LoVo (cell line): ENCODE measurements around the gene VPS52.

Source experiments
- DNase-seq: peaks from one replicate; pipeline ENCODE4 v3.0.0-alpha.2; 2016; ENCODE audit warnings: low spot score

Gene VPS52, protein sequence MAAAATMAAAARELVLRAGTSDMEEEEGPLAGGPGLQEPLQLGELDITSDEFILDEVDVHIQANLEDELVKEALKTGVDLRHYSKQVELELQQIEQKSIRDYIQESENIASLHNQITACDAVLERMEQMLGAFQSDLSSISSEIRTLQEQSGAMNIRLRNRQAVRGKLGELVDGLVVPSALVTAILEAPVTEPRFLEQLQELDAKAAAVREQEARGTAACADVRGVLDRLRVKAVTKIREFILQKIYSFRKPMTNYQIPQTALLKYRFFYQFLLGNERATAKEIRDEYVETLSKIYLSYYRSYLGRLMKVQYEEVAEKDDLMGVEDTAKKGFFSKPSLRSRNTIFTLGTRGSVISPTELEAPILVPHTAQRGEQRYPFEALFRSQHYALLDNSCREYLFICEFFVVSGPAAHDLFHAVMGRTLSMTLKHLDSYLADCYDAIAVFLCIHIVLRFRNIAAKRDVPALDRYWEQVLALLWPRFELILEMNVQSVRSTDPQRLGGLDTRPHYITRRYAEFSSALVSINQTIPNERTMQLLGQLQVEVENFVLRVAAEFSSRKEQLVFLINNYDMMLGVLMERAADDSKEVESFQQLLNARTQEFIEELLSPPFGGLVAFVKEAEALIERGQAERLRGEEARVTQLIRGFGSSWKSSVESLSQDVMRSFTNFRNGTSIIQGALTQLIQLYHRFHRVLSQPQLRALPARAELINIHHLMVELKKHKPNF

DNA sequence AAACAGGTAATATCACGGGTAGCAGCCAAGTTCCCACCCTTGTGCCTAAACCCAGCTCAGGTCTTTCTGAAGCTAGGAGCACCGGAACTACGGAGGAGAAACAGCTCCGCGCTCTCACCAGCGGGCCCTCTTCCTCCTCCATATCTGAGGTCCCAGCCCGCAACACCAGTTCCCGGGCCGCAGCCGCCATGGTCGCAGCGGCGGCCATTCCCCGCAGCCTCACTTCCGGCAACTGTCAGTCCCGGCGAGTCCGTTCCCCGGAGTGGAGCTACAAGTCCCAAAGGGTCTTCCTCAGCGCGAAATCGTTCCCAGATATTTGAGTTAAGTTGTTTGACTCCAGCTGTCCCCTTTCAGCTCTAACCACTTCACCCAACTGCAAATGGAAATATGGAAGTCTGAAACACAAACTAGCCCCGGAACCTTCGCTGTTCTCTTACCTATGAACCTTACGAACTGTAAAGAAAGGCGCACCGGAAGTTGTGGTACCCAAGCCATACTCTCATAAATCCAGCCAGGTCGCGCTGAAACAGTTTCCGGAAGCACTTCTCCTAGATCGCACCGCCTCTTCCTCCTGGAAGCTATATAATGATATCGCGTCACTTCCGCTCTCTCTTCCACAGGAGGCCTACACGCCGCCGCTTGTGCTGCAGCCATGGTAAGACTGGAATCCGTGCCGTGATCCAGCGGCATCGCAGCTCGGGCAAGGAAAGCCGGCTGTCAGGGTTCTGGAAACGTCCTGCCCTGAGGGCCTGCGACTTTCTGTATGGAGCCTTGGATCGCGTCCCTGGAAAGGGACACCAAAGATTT lies at the start of gene VPS52, which contains the start of gene RPS18:
TSS of gene VPS52 (minus strand) at position 409 of the 807 bp plus-strand sequence. CDS start at position 208, 201 bp downstream.
TSS of gene RPS18 (plus strand) at position 608 of the 807 bp plus-strand sequence. CDS start at position 653, 45 bp downstream.
- peak; percentile 98 for DNase-seq

DNA sequence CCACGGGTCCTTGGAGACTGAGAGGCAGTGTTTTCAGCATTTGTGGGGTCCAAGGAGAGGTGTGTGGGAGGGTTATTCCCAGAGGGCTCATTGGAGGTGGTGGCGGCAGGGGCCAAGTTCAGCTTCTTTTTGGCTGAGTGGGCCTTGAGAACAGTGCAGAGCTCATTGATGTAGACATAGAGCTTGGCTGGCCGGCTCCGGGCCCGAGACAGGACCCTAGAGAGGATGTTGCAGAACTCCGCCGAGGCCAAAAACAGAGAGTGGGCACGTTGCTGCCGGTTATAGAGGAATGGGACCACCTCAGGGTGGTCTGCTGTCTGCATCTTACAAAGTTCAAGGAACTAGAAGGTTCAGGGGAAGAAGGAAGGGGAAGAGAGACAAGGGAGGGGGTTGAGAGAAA lies 49.6 kb upstream of the VPS52 start:
- no peak for DNase-seq

DNA sequence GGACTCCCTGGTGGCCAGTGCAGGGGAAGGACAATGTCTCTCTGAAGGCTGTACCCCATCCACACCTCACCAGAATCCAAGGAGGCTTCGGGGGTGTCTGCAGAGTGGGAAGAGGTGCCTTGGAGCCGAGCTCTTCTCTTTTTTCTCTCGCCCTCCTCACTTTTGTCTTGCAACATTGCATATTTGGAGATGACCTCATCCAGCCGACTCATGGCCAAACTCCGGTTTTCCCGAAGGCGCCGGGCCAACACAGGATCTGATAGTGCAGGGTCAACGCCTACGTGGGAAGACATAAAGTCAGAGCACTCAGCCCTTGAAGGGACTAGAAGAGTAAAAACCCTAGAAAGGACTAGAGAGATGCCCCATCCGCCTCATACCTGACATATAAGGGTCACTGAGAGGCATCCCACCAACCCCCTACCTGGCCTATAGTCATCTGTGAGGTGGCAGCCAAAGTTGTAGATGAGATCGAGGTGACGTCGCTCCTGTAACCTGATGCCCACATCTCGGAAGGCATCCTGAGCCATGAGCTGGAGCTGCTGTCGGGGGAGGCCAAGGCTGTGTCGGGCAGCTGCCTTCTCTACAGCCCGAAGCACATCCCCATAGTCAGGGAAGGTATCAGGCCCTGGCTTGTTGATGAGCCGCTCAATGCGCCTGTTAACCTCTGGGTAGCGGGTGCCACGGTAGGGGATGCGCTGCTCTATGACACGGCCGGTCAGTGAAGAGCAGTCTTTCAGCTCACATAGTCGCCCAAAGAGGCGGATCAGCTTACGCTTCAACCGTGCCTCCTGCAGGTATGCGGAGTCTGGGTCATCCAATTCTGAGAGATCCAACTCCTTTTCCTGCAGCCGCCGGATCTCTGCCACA lies 48.9 kb upstream of the VPS52 start:
- DNase-seq: no peak

DNA sequence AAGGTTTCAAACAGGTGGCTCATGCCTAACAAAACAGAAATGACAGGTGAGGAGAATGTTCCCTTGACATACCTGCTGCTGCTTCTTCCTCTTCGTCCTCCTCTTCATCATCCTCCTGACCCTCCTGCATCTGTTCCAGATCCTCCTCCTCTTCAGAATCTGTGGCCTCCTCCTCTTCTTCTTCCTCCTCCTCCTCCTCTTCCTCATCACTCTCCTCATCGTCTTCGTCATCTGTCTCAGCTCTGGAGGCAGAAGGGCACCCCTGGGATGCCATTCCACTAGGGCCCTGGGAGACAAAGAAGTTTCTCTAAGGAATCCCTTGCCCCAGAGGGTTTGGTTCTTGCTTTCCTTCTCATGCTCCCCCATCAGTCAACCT lies 48.3 kb upstream of the VPS52 start:
- no peak for DNase-seq

DNA sequence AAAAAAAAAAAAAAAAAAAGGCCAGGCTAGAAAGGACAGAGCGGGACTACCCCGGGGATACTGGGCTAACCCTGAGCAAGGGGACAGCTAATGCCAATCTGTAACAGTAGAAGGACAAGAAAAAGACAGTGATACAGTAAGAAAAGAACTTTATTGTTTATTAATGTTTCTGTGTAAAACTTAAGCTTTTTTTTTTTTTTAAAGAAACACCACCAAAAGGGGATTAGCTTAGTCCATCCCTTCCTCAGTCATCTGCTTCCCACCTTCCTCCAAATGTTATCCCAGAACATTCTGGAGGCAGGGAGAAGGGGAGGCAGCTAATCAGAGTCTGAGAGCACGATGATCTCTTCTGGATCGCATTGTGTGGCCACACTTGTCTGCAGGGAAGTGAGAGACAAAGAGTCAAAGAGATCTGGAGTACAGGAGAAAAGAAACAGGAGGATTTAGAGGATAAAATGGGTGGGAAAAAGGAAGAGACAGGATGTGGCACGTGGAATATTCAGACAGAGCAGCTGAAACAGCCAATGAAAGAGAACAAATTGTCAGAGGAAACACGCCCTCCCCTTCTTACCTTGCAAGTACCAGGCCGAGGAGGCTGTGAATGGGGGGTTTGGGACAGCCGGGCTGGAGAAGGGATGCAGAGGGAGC lies 46.9 kb upstream of the VPS52 start:
- DNase-seq: no peak

DNA sequence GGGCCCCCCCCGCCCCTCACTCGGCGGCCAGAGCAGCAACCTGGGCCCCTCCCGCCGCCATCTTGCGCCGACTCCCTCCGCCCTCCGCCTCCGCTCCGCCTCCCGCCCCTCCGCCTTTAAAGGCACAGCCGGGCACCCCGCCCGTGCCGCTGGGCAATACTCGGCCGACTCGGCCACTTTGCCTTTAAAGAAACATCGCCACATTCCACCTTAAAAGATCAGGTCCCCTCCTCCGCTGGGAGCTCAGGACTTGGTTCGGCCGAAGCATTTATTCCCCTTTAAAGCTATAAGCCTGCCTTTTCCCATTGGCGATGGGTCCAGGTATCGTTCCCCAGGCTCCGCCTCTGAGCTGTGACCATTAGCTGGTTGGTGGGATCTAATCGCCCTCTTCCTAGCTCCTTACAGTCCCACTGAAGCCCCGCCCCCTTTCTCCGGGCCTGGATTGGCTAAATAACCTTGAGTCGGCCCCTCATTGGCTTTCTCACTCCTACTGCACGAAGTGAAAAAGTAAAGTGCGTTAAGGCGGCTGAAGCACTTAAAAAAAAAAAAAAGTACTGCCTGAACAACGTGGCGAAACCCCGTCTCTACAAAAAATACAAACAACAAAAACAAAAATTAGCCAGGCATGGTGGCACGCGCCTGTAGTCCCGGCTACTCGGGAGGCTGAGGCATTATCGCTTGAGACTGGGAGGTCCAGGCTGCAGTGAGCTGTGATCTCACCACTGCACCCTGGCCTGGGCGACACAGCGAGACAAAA lies 46.2 kb upstream of the VPS52 start, which contains the start of gene ZBTB22:
TSS of gene ZBTB22 (minus strand) at position 76 of the 757 bp plus-strand sequence. CDS start 828 bp downstream, outside the sequence.
- DNase-seq: peak; percentile 98

DNA sequence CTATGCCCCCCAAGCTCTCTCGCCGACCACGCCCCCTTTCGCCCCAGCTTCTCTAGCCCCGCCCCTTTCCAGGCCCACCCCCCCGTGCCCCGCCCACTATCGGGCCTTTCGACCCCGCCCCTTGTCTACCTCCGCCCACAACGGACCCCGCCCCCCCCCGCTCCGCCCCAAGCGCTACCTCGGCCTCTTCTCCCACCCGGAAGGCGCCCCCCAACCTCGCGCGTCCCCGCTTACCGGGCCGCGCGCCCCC lies 45.7 kb upstream of the VPS52 start:
- DNase-seq: no peak

DNA sequence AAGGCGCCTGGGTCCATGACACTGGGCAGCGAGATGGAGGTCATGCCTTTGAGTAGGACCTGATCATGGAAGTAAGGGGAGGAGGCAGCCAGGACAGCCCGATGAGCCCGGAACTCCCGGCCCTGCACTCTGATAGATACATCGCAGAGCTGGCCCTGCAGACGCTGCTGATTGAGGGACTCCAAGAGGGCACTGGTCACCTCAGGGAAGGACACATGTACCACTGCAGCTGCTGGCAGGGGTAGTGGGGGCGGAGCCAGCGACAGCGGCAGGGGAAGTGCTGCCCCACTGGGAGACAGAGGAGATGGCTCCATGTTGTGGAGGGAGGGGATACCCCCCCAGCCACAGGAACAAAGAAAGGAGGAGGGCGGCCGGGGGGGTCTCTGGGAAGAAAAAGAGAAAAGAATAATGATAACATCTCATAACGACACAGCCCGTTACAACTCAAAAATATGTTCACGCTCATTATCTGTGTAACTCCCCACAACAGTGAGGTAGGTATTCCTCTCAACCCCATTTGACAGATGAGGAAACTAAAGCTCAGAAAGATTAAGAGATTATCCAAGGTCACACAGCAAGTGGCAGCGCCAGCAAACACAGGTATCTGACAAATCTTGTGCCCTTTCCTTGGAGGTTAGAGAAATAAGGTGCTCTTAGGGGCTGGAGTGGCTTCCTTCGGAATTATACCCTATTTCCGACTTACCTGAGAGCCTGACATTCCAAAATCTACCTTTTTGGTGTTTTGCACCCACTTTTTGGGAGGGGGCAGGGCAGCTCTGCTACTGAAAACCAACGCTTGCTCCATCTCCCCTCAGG lies 45.1 kb upstream of the VPS52 start:
- DNase-seq: no peak

DNA sequence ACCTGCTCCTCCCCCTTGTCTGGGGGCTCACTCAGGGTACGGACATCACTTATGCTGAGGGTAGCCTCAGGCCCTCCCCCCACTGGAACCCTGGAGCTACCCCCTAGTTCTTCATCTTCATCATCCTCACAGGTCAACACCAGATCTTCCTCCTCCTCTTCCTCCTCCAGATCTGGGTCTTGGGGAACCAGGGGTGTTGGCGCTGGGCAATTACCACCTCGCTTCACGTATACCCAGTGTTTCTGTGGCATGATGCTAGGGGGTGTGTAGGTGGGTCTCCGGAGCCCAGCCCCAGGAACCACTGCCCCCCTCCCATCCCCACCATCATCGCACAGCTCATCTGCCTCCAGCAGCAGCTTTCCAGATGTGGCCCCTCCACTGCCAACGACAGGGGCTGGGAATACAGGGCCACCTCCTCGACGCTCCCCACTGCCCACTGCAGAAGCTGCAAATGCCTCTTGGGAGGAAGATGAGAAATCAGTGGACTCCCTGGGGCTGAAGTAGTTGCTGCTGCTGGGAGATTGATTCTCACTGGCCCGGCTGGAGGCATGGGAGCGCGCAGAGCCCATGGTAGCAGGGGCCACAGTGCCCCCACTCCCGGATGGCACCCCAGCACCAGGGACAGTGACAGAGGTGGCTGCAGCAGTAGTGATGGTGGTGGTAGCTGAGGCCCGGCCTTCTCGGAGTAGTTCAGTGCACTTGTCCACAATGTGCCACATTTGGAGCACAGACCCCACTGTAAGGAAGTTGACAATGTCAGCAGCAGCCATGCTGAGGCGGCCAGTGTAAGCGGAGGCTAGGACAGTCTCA lies 44.3 kb upstream of the VPS52 start:
- no peak for DNase-seq

DNA sequence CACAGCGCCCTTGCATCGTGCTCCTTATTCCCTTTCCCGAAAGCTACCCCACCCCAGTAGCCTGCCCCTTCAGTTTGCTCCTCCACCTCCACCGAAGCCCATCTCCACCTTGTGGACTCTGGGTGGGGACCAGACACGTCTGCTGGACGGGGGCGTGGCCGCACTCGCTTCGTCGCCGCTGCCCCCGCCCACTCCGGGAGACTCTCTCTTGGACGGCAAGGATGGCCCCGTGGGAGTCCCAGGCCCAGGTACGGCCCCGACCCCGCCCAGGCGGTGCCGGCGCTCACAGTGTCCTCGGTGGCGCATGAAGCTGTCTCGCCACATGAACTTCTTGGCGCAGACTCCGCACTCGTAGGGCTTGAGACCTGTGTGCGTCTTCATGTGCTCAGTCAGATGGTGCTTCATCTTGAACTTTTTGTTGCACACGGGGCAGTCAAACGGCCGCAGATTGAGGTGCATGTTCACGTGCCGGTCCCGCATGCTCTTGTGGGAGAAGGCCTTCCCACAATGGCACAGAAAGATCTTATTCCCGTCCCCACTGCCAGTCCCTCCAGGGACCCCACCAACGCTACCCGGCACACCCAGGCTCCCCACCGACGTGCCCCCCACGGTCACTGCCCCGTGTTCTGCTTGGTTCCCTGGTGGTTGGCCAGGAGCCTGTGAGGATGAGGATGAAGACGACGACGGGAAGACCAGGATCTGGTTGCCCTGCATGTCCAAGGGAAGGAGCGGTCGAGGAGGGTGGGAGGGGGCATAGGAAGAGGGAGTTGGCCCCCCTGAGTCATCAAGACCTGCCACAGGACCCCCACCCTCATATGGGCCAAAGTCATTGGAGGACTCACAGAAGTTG lies 43.5 kb upstream of the VPS52 start:
- no peak for DNase-seq

DNA sequence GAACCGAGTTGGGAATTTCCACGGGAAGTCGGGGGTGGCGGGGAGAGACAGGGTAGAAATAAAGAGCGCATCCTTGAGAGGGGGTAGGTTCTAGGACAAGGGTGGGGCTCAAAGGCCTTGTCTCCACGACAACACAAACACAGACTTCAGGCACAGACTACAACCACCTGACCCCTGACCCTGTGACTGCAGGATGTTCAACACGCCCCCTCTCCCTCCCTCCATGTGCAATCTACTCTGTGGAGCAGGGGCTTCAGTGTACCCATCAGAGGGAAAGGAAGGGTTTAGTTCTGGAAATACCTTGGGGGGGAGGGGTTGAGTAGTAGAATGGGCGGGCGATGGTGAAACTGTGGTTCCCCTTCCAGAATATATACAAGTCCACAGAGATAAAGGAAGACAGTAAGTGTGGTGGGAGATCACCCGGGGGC lies 42.9 kb upstream of the VPS52 start:
- DNase-seq: peak; percentile 51

DNA sequence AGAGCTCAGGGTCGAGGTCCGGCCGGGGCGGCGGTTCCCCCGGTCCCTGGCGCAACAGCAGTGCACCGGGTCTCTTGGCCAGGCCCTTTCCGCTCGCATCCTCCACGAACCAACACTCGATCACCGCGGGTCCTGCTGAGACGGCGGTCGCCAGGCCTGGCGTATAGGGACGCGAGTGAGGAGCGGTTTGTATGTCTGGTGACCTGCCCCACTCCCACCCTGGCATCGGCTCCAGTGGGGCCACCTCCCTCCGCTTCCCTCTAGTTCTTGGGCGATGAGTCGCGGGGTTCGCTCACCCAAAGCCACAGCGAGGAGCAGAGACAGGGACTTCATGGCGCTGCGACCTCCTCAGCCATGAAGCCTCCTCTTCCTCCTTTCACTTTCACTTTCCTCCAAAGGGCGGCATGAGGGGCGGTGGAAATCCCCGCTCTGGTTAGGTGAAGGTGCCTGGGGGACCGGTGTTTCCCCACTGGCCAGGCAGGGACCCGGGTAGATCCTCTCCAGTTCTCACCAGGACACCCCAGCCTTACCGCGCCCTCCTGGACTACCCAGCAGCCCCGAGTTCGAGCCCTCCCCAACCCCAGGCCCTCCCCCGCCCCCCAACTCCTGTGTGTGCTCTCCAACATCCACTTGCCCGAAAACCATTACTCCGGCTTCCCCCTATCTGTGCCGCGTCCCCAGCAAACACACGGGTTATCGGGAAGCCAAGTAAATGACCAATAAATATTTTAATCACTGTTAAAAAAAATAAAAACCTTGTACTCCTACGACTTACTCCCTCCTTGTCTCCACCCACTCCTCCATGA lies 42.2 kb upstream of the VPS52 start, which contains the start of gene TAPBP:
TSS of gene TAPBP (minus strand) at position 370 of the 806 bp plus-strand sequence. CDS start at position 333, 37 bp downstream.
- peak; percentile 64 for DNase-seq

DNA sequence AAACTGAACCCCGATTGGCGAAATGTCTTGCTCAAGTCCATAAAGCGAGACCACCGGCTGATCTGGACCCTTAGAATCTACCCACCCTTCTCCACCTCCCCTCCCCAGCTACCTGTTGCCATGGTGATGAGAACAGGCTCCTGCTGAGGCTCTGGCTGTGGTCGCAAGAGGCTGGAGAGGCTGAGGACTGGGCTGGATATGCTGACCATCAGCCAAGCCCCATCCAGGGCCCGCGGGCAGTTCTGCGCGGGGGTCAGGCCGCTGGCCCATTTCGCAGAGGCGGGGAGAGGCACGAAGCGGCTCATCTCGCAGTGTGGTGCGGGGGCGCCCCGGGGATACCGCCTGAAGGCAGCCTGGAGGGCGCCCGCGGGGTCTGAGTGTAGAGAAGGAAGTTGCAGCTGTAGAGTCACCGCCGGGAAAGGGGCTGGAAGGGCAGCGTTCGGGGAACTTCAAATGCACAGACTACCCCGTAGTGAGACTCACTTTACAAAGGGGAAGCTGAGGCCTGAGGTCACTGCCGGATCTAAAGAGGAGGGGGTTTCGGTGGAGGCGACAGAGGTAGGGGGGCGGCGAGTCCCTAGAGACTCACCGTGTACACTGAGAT lies 41.5 kb upstream of the VPS52 start:
- DNase-seq: no peak

DNA sequence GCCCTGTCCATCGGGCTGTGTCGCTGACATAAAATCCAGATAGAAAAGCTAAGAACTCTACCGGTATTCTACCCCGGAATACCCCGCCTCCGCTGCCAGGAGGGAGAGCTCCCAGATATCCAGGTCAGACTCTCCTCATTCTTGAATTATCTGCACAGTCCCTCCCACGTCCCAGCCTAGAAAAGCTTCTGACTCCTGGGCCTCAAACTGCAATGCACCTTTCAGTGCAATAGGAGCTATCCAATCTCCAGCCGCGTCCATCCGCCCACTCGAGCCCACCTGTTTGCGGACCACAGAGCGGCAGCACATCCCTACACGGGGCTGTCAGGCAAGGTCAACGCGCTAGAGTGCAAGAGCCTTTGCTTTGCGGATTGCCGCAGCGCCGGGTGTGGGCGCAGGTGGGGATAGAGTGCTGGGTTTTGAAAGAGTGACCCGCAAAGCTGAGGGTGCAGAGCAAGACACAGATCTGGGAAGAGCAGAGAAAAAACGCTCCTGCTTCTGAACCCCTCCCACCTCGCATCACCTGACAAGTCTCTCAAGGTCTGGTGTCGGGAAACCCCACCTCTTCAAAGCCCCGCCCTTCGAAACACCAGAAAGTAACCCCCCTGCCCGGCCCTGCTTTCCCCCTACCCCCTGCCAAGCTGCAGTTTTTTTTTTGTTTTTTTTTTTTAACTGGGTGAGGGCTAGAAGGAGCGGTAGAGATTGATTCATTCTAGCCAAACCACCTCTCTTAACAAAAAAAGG lies 40.9 kb upstream of the VPS52 start:
- DNase-seq: peak; percentile 73

DNA sequence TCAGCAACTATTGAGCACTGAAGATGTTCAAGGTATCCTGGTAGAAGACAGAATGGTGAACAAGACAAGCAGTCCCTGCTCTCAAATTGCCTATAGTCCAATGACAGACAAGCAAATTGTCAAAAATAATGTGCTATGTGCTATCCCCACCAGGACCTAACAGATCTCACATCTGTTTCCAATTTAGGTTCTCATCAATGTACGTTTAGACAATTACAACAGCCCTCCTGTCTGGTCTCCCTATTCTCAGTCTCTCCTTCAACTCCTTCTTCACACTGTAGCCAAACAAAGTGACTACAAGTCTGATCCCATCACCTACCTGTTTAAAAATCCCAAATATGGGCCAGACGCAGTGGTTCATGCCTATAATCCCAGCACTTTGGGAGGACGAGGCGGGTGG lies 34.7 kb upstream of the VPS52 start:
- no peak for DNase-seq
